Fibroblast of peridontal ligament (primary cell): ENCODE results near the gene FAM151B.

ENCODE experiments used
- DNase-seq: peaks from one replicate; pipeline ENCODE4 v3.0.0-alpha.2; 2010; ENCODE audit errors: extremely low read depth

FAM151B gene

GRCh38 chr5:80588858-80589540, 101.1 kb downstream of the FAM151B start:
- no peak for DNase-seq

GRCh38 chr5:80590766-80591165, 102.9 kb downstream of the FAM151B start:
- no peak for DNase-seq

- DNase-seq, result peak; percentile 22
Observed at GRCh38 chr5:80591352-80591751, 103.5 kb downstream of the FAM151B start.

GRCh38 chr5:80592105-80592504, 104.2 kb downstream of the FAM151B start:
- DNase-seq, result no peak
